ENCODE results near the gene LRMDA.

LRMDA gene

DNA sequence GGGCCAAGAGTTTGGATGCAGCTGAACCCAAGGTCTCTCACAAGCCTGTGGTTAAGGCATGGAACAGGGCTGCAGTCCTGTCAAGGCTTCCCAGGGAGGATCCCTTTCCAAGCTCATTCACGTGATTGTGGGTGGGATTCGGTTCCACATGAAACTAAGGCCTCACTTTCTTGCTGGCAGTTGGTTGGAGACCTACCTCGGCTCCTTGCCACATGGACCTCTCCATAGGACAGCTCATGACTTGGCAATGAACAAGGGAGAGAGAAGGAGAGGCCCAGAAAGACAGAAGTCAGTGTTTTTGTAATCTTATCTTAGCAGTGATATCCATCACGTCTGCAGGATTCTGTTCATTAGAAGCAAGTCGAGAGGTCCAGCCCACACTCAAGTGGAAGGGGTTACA lies 583.8 kb downstream of the LRMDA start:
- TF ChIP-seq, protein P1, sequence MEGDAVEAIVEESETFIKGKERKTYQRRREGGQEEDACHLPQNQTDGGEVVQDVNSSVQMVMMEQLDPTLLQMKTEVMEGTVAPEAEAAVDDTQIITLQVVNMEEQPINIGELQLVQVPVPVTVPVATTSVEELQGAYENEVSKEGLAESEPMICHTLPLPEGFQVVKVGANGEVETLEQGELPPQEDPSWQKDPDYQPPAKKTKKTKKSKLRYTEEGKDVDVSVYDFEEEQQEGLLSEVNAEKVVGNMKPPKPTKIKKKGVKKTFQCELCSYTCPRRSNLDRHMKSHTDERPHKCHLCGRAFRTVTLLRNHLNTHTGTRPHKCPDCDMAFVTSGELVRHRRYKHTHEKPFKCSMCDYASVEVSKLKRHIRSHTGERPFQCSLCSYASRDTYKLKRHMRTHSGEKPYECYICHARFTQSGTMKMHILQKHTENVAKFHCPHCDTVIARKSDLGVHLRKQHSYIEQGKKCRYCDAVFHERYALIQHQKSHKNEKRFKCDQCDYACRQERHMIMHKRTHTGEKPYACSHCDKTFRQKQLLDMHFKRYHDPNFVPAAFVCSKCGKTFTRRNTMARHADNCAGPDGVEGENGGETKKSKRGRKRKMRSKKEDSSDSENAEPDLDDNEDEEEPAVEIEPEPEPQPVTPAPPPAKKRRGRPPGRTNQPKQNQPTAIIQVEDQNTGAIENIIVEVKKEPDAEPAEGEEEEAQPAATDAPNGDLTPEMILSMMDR (IDR thresholded peaks at IDR 0.05; ENCODE audit: low read depth, low read length), result no peak
- no peak for DNase-seq (ENCODE audit: low read depth, low spot score)
- in situ Hi-C loops (cut with HindIII; ENCODE audit: low sequenced_read_pairs), result no loop called here
- H3K4me3 ChIP-seq (ENCODE audit: low read depth, low read length), result no peak overlapping the region

DNA sequence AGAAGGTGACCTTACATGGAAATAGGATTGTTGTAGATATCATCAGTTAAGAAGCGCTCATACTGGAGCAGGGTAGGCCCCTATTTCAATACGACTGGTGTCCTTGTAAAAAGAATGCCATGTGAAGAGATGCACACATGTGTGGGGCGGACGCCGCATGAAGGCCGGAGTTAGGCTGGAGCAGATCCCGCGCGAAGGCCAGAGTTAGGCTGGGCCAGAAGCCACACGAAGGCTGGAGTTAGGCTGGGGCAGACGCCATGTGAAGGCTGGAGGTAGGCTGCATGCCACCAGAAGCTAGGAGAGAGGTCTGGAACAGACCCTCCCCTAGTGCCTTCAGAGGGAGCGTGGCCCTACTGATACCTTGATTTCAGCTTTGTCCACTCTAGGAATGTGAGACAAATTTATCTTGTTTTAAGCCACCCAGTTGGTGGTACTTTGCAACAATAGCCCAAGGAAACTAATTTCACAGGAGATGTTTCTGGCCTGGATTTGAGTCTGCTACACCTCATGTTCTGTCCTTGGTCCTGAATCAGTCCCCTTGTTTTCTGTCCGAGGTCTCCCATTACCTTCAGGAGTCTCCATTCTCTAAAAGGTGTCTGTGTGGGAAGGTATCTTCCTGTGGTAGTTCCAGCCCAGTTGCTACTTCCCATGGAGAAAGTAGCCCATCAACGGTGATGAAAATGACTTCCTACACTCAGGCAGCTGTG lies 585.8 kb downstream of the LRMDA start:
- in situ Hi-C loops (cut with HindIII; ENCODE audit: low sequenced_read_pairs), result no loop called here
- DNase-seq (ENCODE audit: low read depth, low spot score), result no peak

DNA sequence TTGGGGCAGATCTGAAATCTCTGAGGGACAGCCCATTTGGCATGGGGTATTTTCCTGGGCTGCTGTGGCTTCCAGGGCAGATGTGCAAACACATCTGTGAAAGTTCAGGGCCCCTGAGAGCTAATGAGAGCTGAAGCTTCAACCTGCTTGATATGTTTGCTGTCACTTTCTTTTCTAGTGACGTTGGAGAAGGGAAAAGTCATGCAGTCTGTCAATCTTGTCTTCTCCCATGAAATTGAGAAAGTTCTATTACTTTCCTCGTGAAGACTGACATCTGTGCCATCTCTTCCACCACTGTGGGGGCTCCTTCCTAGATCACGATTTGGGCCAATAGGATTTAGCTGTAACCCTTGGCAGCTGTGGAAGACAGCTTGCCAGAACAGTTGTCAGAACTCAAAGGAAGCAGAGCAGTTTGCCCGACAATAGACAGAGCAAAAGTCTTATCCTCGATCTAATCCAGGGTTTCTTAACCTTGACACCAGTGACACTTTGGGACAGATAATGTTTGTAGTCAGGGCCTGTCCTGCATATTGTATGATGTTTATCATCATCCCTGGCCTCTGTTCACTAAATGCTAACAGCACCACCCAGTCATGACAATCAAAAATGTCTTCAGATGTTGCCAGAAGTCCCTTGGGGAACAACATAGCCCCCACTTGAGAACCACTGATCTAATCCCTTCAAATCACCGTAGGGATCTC lies 586.5 kb downstream of the LRMDA start:
- no peak overlapping the region for H3K4me3 ChIP-seq (ENCODE audit: low read depth, low read length)
- DNase-seq (ENCODE audit: low read depth, low spot score), result no peak
- in situ Hi-C loops (cut with HindIII; ENCODE audit: low sequenced_read_pairs), result no loop called here
- TF ChIP-seq, protein P1 (IDR thresholded peaks at IDR 0.05; ENCODE audit: low read depth, low read length), result no peak

More for the DNA sequence above, 585.8 kb downstream of the LRMDA start:
- no peak overlapping the region for H3K4me3 ChIP-seq (ENCODE audit: low read depth, low read length)
- TF ChIP-seq, protein P1 (IDR thresholded peaks at IDR 0.05; ENCODE audit: low read depth, low read length), result no peak

DNA sequence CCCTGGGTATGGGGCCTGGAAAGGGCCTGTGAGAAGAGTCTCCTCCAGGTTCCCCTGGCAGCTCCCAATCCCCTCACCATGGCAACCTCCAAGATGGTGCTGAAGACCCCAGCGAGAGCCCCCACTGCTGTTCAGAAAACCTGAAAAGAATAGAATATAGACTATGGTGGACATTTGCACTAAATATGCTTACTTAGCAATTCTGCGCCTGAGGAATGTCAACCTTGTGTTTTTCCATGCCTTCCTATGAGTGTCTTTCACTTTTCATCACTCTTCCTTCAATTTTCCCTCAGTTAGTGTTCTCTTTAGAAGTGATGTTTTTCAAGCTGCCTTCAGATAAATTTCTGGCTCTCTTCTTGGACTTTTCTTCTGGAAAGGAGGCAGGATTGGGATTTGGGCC lies 589.2 kb downstream of the LRMDA start:
- TF ChIP-seq, protein P1 (IDR thresholded peaks at IDR 0.05; ENCODE audit: low read depth, low read length), result no peak
- no peak overlapping the region for H3K4me3 ChIP-seq (ENCODE audit: low read depth, low read length)
- DNase-seq (ENCODE audit: low read depth, low spot score), result no peak
- in situ Hi-C loops (cut with HindIII; ENCODE audit: low sequenced_read_pairs), result no loop called here

DNA sequence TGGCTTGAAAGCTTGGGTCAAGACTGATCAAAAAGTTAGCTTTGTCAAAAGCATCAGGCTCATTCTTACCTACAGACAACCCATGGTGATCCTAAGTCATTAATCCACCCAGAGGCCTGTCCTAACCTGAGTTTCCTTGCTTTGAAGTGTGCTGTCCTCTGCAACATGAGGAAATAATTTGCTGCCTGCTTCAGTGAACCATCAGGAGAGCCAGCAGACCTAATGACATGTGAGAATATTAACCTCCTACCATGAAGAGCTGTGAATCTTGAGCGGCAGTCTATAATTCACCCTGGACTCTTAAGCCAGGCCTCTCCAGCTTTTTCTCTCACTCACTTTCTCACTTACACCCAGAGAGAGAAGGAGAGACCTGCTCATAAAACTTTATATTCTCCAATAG lies 590.0 kb downstream of the LRMDA start:
- DNase-seq (ENCODE audit: low read depth, low spot score), result no peak
- no peak overlapping the region for H3K4me3 ChIP-seq (ENCODE audit: low read depth, low read length)
- in situ Hi-C loops (cut with HindIII; ENCODE audit: low sequenced_read_pairs), result no loop called here
- TF ChIP-seq, protein P1 (IDR thresholded peaks at IDR 0.05; ENCODE audit: low read depth, low read length), result no peak

DNA sequence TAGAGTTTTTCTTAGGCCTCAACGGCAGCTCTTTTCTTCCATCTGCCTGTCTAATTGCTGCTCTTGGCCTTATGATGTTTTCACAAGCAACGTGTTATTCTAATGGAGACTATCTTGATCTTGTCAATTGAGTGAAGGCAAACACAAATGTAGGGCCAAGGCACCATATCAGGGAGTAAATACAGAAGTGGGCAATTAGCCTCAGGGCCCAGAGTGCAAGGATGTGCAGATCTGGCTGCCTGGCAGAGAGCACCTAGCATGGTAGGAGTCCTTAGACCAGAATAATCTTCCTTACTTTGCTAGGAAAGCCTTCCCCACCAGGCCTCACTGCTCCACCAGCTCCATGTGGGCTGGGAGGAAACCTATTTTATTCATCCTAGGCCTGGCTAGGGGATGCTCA lies 590.9 kb downstream of the LRMDA start:
- in situ Hi-C loops (cut with HindIII; ENCODE audit: low sequenced_read_pairs), result no loop called here
- no peak overlapping the region for H3K4me3 ChIP-seq (ENCODE audit: low read depth, low read length)
- no peak for DNase-seq (ENCODE audit: low read depth, low spot score)
- TF ChIP-seq, protein P1 (IDR thresholded peaks at IDR 0.05; ENCODE audit: low read depth, low read length), result no peak

Data from astrocyte of the spinal cord (primary cell).